Hepatic stellate cell (primary cell): ENCODE results near the gene CD55.
"Not testable (repeated sequence)": the region's sequence is repeated elsewhere in the genome, so short reads cannot be mapped to it uniquely, and the experiment has no call there.

Experiments used
- DNase-seq: peaks from one replicate; pipeline ENCODE4 v3.0.0; 2011; ENCODE audit warnings: low spot score

Gene CD55

DNA sequence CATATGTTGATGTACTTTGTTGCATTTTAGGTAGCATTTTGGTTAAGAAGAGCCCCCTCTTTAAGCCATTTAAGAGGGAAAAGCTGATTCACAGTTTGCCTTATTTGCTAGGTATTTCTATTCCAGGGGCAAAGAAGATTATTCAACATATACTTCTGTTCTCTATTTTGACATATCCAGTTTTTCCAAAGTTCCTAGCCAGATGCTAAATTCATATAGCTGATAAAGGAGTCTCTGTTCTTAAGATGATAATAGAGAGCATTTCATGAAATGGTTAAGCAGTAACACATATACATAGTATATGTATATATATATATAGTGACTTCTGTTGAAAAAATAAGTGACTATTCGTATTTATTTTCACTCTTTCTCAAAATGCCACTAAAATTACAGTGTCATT, 15.5 kb upstream of the CD55 start:
- no peak for DNase-seq

- no peak for DNase-seq
These were observed 14.9 kb upstream of the CD55 start for GRCh38 chr1:207306603-207307002.

GRCh38 chr1:207308451-207309190, 12.9 kb upstream of the CD55 start:
- no peak for DNase-seq

- peak; percentile 56 for DNase-seq
These were observed 11.7 kb upstream of the CD55 start for GRCh38 chr1:207309745-207310273.

DNA sequence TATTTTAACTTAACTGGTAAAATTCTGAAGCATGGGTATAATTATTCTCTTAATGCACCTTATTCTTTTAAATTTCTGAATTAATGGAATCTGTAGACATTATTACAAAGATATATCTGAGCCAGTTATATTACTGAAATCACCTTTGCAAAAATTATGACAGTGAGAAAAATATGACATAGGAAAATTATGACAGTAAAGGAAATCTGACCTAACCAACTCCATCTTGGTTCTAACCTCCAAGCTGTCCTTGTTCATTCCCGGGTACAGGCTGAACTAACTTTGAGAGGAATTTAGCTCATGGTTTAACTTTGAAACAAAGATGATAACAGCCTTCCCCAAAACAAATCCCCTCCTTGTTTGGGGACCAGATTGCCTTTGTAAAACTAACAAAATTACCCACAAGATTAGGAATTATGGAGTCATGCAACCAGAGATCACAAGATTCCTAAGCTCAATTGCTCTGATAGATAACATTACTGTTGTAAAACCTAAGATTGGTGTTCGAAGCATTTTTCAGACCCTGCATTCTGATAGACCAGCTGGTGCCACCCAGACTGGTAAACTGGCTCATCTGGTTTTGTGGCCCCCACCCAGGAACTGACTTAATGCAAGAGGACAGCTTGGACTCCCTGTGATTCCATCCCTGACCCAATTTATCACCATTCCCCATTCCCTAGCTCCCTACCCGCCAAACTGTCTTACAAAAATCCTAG, 9.4 kb upstream of the CD55 start:
- no peak for DNase-seq

DNA sequence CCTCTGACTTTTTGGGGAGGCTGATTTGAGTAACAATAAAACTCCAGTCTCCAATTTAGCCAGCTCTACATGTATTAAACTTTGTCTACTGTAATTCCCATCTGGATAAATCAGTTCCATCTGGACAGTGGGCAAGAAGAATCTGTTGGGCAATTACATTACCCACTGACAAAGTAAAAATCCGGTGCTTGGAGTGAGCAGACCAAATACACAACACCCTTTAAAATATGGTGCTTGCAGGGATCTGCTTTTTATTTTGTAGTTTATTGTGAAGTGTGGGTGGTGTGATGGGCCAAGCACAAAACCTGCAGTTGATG, 8.9 kb upstream of the CD55 start:
- no peak for DNase-seq

GRCh38 chr1:207313131-207313530, 8.3 kb upstream of the CD55 start:
- DNase-seq: no peak

GRCh38 chr1:207314816-207315215, 6.7 kb upstream of the CD55 start:
- no peak for DNase-seq

DNA sequence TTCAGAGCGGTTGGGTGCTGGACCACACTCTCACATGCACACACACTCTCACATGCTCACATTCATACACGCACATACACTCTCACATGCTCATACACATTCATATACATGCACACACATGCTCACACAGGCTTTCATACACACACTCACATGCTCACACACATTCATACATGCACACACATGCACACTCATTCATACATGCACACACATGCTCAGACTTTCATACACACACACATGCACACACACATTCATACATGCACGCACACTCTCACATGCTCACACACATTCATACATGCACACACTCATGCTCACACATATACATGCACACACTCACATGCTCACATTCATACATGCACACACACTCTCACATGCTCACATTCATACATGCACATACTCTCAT, 6.0 kb upstream of the CD55 start:
- DNase-seq: no peak

DNA sequence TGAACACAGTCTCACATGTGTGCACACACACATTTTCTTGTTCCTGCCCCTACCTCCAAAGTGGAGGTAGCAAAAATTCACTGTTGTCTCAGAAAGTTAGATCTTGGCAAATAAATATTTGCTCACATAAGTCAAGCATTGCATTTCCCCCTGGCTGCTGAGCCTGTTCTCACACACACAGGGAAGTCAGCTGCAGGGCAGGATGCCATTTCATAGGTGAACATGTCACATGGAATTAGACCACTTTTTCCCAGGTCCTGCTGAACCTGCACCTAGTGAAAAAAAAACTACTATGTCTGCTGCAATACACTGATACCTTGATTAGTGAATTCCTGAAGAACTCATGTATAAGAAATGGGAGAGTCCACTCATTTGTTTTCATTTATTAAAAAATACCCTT, 5.3 kb upstream of the CD55 start:
- no peak for DNase-seq

DNA sequence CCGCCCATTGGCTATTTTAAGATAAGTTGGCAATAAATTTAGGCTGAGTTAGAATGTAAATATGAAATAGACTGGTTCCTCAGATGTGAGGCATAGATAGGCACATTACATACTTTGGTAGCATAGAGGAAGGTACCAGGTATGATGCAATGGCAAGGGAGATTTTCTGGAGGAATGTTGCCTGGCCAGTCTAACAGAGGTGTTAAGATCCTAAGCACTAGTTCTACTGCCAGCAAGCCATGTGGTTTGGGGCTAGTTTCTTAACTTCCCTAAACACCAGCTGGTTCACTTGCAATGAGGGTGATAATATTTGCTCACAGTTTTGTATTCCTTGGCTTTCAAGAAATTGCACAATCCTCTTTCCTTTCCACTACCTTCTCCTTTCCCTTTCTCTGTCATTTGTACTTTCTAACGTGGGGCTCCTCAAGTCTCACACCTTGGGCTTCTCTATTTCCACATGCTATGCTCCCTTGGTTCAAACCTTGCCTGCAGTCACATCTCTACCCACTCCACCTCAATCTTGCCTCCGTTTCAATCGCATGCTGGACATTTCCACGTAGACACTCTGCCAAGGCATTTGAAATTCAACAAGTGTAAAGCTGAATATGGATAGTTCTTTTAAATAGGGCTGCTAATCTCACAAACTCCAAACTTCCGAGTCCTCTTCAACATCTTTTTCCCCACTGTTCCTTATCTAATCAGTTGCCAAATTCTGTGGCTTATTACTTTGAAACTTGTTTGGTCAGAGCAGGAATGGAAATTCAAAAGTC, 4.7 kb upstream of the CD55 start:
- DNase-seq: no peak

DNA sequence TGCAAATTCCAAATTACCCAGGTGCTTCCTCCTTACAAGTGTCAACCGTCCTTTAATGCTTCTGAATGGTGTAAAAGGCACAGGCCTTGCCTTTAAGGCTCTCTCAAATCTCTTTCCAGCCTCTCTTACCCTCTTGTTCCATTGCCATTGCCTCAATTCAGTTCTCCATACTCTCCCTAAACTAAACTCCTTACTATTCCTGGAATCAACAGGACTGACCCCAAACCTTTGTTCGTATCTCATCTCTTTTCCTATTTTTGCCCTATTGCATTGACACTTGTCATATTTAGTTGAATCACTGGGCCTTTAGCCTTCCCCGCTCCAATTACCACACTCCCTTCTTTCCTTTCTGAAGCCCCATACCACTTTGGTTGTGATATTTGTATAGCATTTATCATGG, 3.9 kb upstream of the CD55 start:
- no peak for DNase-seq

GRCh38 chr1:207318072-207318619, 3.3 kb upstream of the CD55 start:
- DNase-seq: no peak

GRCh38 chr1:207319199-207319598, 2.3 kb upstream of the CD55 start:
- no peak for DNase-seq

DNA sequence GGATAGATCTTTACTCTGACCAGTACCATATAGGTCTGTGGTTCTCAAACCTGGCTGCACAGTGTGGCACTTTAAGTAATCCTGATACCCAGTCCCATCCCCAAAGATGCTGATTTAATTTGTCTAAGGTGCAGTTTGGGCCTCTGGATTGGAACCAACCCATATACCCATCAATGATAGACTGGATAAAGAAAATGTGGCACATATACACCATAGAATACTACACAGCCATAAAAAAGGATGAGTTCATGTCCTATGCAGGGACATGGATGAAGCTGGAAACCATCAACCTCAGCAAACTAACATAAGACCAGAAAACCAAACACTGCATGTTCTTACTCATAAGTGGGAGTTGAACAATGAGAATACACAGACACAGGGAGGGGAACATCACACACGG, 1.4 kb upstream of the CD55 start:
- not testable (repeated sequence) for DNase-seq

- peak; percentile 4 for DNase-seq
These were observed 540 bp downstream of the CD55 start for GRCh38 chr1:207321790-207322645.

DNA sequence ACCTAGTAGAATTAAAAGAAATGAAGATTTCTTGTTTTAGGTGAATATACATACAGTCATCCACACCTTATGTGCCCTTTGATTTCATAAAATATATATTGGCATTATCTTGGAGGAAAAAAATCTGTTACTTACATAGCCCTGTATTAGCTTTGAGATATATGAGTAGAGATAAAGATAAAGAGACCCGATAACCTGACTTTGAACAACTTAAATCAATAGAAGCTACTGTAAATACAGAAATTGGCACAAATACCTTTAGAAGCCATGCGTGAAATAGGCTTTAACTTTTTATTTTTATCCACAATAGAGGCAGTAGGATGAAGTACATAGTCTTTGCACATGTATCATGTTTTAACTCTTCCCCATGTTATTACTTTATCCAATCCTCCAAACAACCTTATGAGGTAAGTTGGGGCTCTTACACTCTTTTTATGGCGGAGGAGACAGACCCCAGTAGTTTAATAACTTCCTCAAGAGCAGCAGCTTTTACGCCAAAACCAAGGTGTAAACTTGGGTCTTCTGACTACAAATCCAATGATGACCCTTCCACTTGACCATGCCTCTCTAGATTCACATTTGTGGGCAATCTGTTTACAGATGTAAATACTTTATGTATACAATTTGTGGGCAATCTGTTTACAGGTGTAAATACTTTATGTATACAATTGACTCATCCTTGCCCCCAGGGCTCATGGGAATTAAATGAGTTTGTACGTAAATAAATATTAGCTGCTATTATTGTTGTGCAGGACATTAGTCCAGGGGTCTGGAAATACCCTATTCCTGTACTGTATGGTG, 2.1 kb downstream of the CD55 start:
- DNase-seq: no peak

- no peak for DNase-seq
These were observed 6.5 kb downstream of the CD55 start for GRCh38 chr1:207328004-207328403.

- DNase-seq: no peak
These were observed 7.5 kb downstream of the CD55 start for GRCh38 chr1:207328908-207329440.

GRCh38 chr1:207329469-207329868, 8.0 kb downstream of the CD55 start:
- no peak for DNase-seq
